Transverse colon (tissue), 3 donors: ENCODE data around the gene XCR1.

Experiments
- POLR2A ChIP-seq: fragments of 450-650 bp; IDR thresholded peaks from one replicate; pipeline ENCODE4 v1.6.1; 2016; ENCODE audit warnings: antibody characterized with exemption, mild to moderate bottlenecking, moderate library complexity
- TF ChIP-seq, protein P1 (sequence below), 5 experiments: fragments of 200-600 bp in 3 of 5; fragments of 450-650 bp in 2 of 5; sonication (generic) in 3 of 5; IDR thresholded peaks; 1 replicate in 2 of 5; 2 replicates in 3 of 5; pipeline ENCODE4 v1.5.1; 2016 to 2017; ENCODE audit warnings: antibody characterized with exemption in 5 of 5, inconsistent platforms in 3 of 5, mild to moderate bottlenecking in 2 of 5, moderate library complexity in 1 of 5

DNA sequence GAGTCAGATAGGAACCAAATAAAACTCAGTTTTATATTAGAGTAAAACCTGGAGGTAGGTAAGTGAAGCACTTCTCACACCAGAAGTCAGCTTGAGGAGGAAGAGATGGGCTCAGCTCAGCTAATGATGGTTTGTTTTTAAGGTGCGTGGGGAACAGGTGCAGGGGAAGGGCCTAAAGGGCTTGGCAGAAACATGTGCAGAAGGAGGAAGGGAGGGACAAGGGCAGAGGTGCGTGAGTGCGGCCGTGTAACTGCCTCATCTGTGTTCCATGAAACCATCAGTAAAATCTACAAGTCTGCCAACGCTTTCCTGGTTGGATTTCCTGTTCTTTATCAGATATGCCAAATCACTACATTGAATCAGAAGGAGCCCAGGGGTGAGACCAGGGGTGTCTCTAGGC, 51.6 kb downstream of the XCR1 start:
- TF ChIP-seq, protein P1, sequence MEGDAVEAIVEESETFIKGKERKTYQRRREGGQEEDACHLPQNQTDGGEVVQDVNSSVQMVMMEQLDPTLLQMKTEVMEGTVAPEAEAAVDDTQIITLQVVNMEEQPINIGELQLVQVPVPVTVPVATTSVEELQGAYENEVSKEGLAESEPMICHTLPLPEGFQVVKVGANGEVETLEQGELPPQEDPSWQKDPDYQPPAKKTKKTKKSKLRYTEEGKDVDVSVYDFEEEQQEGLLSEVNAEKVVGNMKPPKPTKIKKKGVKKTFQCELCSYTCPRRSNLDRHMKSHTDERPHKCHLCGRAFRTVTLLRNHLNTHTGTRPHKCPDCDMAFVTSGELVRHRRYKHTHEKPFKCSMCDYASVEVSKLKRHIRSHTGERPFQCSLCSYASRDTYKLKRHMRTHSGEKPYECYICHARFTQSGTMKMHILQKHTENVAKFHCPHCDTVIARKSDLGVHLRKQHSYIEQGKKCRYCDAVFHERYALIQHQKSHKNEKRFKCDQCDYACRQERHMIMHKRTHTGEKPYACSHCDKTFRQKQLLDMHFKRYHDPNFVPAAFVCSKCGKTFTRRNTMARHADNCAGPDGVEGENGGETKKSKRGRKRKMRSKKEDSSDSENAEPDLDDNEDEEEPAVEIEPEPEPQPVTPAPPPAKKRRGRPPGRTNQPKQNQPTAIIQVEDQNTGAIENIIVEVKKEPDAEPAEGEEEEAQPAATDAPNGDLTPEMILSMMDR (IDR thresholded peaks at IDR 0.05) = no peak
- no peak for TF ChIP-seq POLR2A
